K562 (cell line): ENCODE measurements around the gene NR6A1. TPM values are rescaled to one million over a fixed set of nuclear protein-coding genes. Genes with fewer than 3 reads are reported as not detected.

Source experiments
- ATAC-seq: fragments of 200-7000 bp; cut with Tn5 transposase; 3 replicates; pipeline ENCODE4 v1.9.1; 2020; ENCODE audit warnings: moderate library complexity
- BruUV-seq: library from RNA; stranded (reverse); fragments of 400-500 nt; replicated peaks from 2 replicates; lab custom pipeline; 2021; lab: Mats Ljungman, UMichigan
- CTCF ChIA-PET: fragments of 300-600 bp; formaldehyde crosslinking; extraction: SDS; loops from one replicate; lab custom pipeline; 2021; ENCODE audit warnings: low intra/inter-chr PET ratio; lab: Yijun Ruan, JAX
- POLR2A ChIA-PET: fragments of 300-600, 350-650 bp; sonication (Branson Sonifier 250); formaldehyde crosslinking; extraction: SDS; loops from one replicate; lab custom pipeline; 2021; ENCODE audit warnings: antibody characterized with exemption, inconsistent platforms; lab: Yijun Ruan, JAX
- DNase-seq, 4 experiments: peaks; one replicate each; pipeline versions ENCODE4 v3.0.0 to v3.0.0-alpha.2; 2011 to 2018; ENCODE audit warnings: low spot score in 3 of 4, mixed read lengths in 3 of 4; ENCODE audit errors: extremely low read depth in 1 of 4
- FAIRE-seq: peaks from 2 replicates; lab custom pipeline; 2011; peaks lifted over from hg19 to GRCh38; lab: Jason Lieb, UNC
- H2AFZ ChIP-seq: 2 replicates; pipeline ENCODE4 v1.6.0; 2011; ENCODE audit warnings: low read depth, low read length, control low read depth, inconsistent platforms
- H3K27ac ChIP-seq: fragments of 200-600 bp; 3 replicates; pipeline ENCODE4 v1.8.0; 2011; ENCODE audit warnings: low read depth, mild to moderate bottlenecking, control low read depth, inconsistent platforms, low read length, moderate library complexity, mixed read lengths; ENCODE audit errors: extremely low read depth
- H3K27me3 ChIP-seq, 2 experiments: fragments of 300-600 bp in 1 of 2; 2 replicates in 1 of 2; 3 replicates in 1 of 2; pipeline versions ENCODE4 v1.6.0 to v1.8.0; 2011; ENCODE audit warnings: inconsistent platforms in 2 of 2, low read length in 2 of 2, mild to moderate bottlenecking in 1 of 2, mixed read lengths in 1 of 2, moderate library complexity in 1 of 2; ENCODE audit not compliant: control insufficient read depth in 2 of 2, insufficient read depth in 2 of 2
- H3K36me3 ChIP-seq: fragments of 300-600 bp; 3 replicates; pipeline ENCODE4 v1.8.0; 2011; ENCODE audit warnings: mild to moderate bottlenecking, low read length, inconsistent platforms; ENCODE audit not compliant: control insufficient read depth, insufficient read depth
- H3K4me1 ChIP-seq, 2 experiments: fragments of 200-600 bp in 1 of 2; replicated peaks in 1 of 2; 2 replicates in 1 of 2; 3 replicates in 1 of 2; pipeline versions ENCODE4 v1.5.1 to v1.8.0; 2011; ENCODE audit warnings: inconsistent platforms in 2 of 2, low read length in 2 of 2, mild to moderate bottlenecking in 1 of 2, mixed read lengths in 1 of 2, moderate library complexity in 1 of 2; ENCODE audit not compliant: control insufficient read depth in 2 of 2, insufficient read depth in 2 of 2
- H3K4me2 ChIP-seq: 2 replicates; pipeline ENCODE4 v1.6.1; 2011; ENCODE audit warnings: low read length, control low read depth, inconsistent platforms, mixed read lengths; ENCODE audit not compliant: insufficient read depth
- H3K4me3 ChIP-seq: fragments of 200-600 bp; sonication (generic), shearing (Covaris generic); 2 replicates; pipeline ENCODE4 v1.5.1; 2016; ENCODE audit warnings: control low read depth, inconsistent platforms
- H3K79me2 ChIP-seq: fragments of 200-600 bp; 3 replicates; pipeline ENCODE4 v1.8.0; 2011; ENCODE audit warnings: low read length, inconsistent platforms; ENCODE audit not compliant: control insufficient read depth, insufficient read depth
- H3K9ac ChIP-seq, 2 experiments: 2 replicates each; pipeline versions ENCODE4 v1.6.0 to v1.6.1; 2011; ENCODE audit warnings: low read depth in 2 of 2, low read length in 2 of 2, control low read depth in 1 of 2, inconsistent platforms in 1 of 2, mild to moderate bottlenecking in 1 of 2, mixed read lengths in 1 of 2; ENCODE audit not compliant: insufficient read depth in 1 of 2
- H3K9me1 ChIP-seq: one replicate; pipeline ENCODE4 v1.6.0; 2011; ENCODE audit warnings: inconsistent platforms, mild to moderate bottlenecking, low read length, moderate library complexity; ENCODE audit not compliant: control insufficient read depth, insufficient read depth
- H3K9me3 ChIP-seq: replicated peaks from 2 replicates; pipeline ENCODE4 v1.5.1; 2011; ENCODE audit warnings: low read depth, low read length, inconsistent platforms; ENCODE audit not compliant: control insufficient read depth, insufficient read depth
- H4K20me1 ChIP-seq: replicated peaks from 2 replicates; pipeline ENCODE4 v1.6.1; 2011; ENCODE audit warnings: low read length, inconsistent platforms, mixed read lengths; ENCODE audit not compliant: control insufficient read depth, insufficient read depth
- BHLHE40 ChIP-seq: IDR thresholded peaks from 2 replicates; pipeline ENCODE4 v1.6.1; 2011; ENCODE audit warnings: low read length, improper control_type of control experiment
- CTCF ChIP-seq, 3 experiments: IDR thresholded peaks in 2 of 3; conservative IDR thresholded peaks in 1 of 3; 2 replicates each; pipeline ENCODE4 v1.5.1; 2011 to 2012; ENCODE audit warnings: low read length in 3 of 3, mild to moderate bottlenecking in 3 of 3, control low read depth in 2 of 3, improper control_type of control experiment in 1 of 3, inconsistent platforms in 1 of 3, low read depth in 1 of 3, mixed read lengths in 1 of 3, moderate library complexity in 1 of 3; ENCODE audit not compliant: insufficient read depth in 2 of 3
- EP300 ChIP-seq: IDR thresholded peaks from 2 replicates; pipeline ENCODE4 v1.6.1; 2012; ENCODE audit warnings: low read length, improper control_type of control experiment
- ETS2 ChIP-seq: IDR thresholded peaks from 2 replicates; pipeline ENCODE4 v1.6.1; 2016; ENCODE audit warnings: borderline replicate concordance, missing genetic modification characterization, mild to moderate bottlenecking, moderate library complexity, missing compliant biosample characterization; ENCODE audit not compliant: poor library complexity, severe bottlenecking
- FOXA1 ChIP-seq: fragments of 450-650 bp; IDR thresholded peaks from 2 replicates; pipeline ENCODE4 v1.6.1; 2016; ENCODE audit warnings: mild to moderate bottlenecking, borderline replicate concordance
- HEY1 ChIP-seq: fragments of 250-450 bp; sonication (Bioruptor Pico); IDR thresholded peaks from 2 replicates; pipeline ENCODE4 v1.5.0; 2020; ENCODE audit warnings: mild to moderate bottlenecking, moderate library complexity, borderline replicate concordance
- IRF1 ChIP-seq: sonication (generic); formaldehyde crosslinking; IDR thresholded peaks from 2 replicates; pipeline ENCODE4 v1.8.0; 2022; ENCODE audit warnings: missing genetic modification reagents, mild to moderate bottlenecking, borderline replicate concordance
- JUN ChIP-seq, 2 experiments: sonication (generic) in 1 of 2; formaldehyde crosslinking in 1 of 2; IDR thresholded peaks; 2 replicates each; pipeline versions ENCODE4 v1.6.1 to v1.8.0; 2012 to 2022; ENCODE audit warnings: borderline replicate concordance in 2 of 2, mild to moderate bottlenecking in 2 of 2, improper control_type of control experiment in 1 of 2, low read depth in 1 of 2, low read length in 1 of 2, missing genetic modification reagents in 1 of 2
- MXI1 ChIP-seq: IDR thresholded peaks from 2 replicates; pipeline ENCODE4 v1.6.1; 2011; ENCODE audit warnings: low read depth, mild to moderate bottlenecking, improper control_type of control experiment, low read length
- PHF20 ChIP-seq: fragments of 450-650 bp; IDR thresholded peaks from 2 replicates; pipeline ENCODE4 v1.6.1; 2018; ENCODE audit not compliant: partially characterized antibody
- SMAD1 ChIP-seq: fragments of 150-350 bp; IDR thresholded peaks from 2 replicates; pipeline ENCODE4 v1.6.1; 2014; ENCODE audit warnings: low read length, low read depth; ENCODE audit not compliant: partially characterized antibody
- SREBF1 ChIP-seq: fragments of 150-350 bp; IDR thresholded peaks from 2 replicates; pipeline ENCODE4 v1.6.1; 2014; ENCODE audit warnings: antibody characterized with exemption, low read depth, low read length, borderline replicate concordance
- ZNF134 ChIP-seq: fragments of 250-450 bp; sonication (Bioruptor Pico); conservative IDR thresholded peaks from 2 replicates; pipeline ENCODE4 v1.4.0; 2020
- ZNF253 ChIP-seq: fragments of 250-450 bp; sonication (Bioruptor Pico); conservative IDR thresholded peaks from 2 replicates; pipeline ENCODE4 v1.6.1; 2021; ENCODE audit warnings: mild to moderate bottlenecking
- ZNF384 ChIP-seq: IDR thresholded peaks from 2 replicates; pipeline ENCODE4 v1.6.1; 2012; ENCODE audit warnings: low read depth, low read length, improper control_type of control experiment
- WGBS: fragments of 100-300 bp; shearing (Covaris generic); methylation state at CpG from one replicate; pipeline ENCODE4 v1.1.6; 2016; ENCODE audit warnings: low coverage, mixed read lengths; ENCODE audit not compliant: insufficient coverage; ENCODE audit errors: missing lambda C conversion rate; 5-methylcytosine and 5-hydroxymethylcytosine counted together
- in situ Hi-C: fragments of 300-500 bp; cut with MboI; formaldehyde crosslinking; loops from 4 replicates; pipeline ENCODE4 v1.15.0; 2018; ENCODE audit warnings: inconsistent platforms, mixed read lengths
- intact Hi-C: fragments of 100-400 bp; cut with micrococcal nuclease; formaldehyde crosslinking; loops from 2 replicates; pipeline ENCODE4 v1.14.2; 2022
- polyA plus RNA-seq, 8 experiments: library from polyadenylated mRNA; depleted of rRNA in 4 of 8; stranded (reverse) in 5 of 8; unstranded in 3 of 8; fragments of >200 nt; fragmentation: Nextera tagmentation in 2 of 8; fragmentation: Illumina TruSeq in 1 of 8; extraction: Ambion mirVana in 2 of 8; extraction: Trizol in 1 of 8; gene quantifications; 2 replicates each; pipeline versions ENCODE4 v1.2.1 to v1.2.3, GENCODE V29; 2011 to 2014; ENCODE audit warnings: inconsistent platforms in 1 of 8, missing spikeins in 1 of 8
- total RNA-seq, 7 experiments: library from RNA; depleted of rRNA in 6 of 7; stranded (reverse); fragments of >200 nt in 6 of 7; fragmentation: Illumina TruSeq in 2 of 7; extraction: Trizol in 2 of 7; gene quantifications; 2 replicates each; pipeline versions ENCODE4 v1.2.1 to v1.2.3, GENCODE V29; 2011 to 2021; ENCODE audit warnings: low replicate concordance in 1 of 7
- TF ChIP-seq, protein P1 (sequence below): fragments of 450-650 bp; formaldehyde crosslinking; conservative IDR thresholded peaks from 2 replicates; pipeline ENCODE4 v1.4.0; 2022; ENCODE audit warnings: mild to moderate bottlenecking, missing genetic modification characterization

The NR6A1 gene
- total and polyA plus RNA-seq, 9 of the 15 experiments (the other 6 are each of a cell fraction or from before 2014, with no cell fraction given): 9.7 to 55.4 (median 28.3) TPM

GRCh38 chr9:124754289-124754688, 16.8 kb downstream of the NR6A1 start (continued):
- TF ChIP-seq SMAD1: no peak
- TF ChIP-seq CTCF (IDR thresholded peaks at IDR 0.05 in 2 of 3, conservative IDR thresholded peaks at IDR 0.05 in 1 of 3; ENCODE audit: insufficient read depth in 2 of 3, low read depth in 1 of 3, low read length in 3 of 3): peak; percentile 64 to 75 (median 75)
- TF ChIP-seq EP300: peak; percentile 52

DNA sequence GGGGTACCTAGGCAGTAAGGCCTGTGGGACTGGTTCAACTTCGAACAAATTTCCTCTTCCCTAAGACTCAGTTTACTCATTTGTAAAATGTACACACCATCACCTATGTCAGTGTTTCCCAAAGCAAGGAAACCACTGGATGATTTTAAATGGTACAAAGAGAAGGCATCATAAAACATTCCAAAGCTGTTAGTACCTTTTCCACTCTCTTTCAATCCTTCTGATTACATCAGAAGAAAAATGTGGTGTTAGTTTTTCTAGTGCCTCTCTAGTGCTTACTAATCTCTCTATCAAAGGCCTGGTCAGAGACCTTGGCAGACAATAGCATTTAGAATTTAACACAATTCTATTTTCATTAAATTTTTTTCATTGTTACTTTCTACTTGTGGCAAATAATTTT, 18.1 kb downstream of the NR6A1 start:
- no peak overlapping the region for H2AFZ ChIP-seq
- no peaks in the 10 kb centered on the region for H3K27me3 ChIP-seq
- ChIA-PET CTCF (interaction anchor here (0.5 to 2.4 kb wide), 2 partner anchors 8 to 41 kb away, joined by 4 to 9 read pairs; no protein-coding TSS in a partner anchor), POLR2A (interaction anchor here (1.1 to 1.4 kb wide), 3 partner anchors 8 to 92 kb away, joined by 3 to 5 read pairs (median 4); no protein-coding TSS in a partner anchor)
- in situ Hi-C loops: no loop called here
- H3K27ac ChIP-seq: no peak overlapping the region
- H3K79me2 ChIP-seq: peaks cover 92% of the 10 kb centered on the region
- intact Hi-C loops: no loop called here
- H4K20me1 ChIP-seq: no peaks in the 10 kb centered on the region; the same call in 1 of the 2 replicates
- peaks cover 0 to 32% of the 10 kb centered on the region in 2 experiments; a peak in 3 of 5 replicates for H3K4me1 ChIP-seq
- no peak overlapping the region for H3K4me3 ChIP-seq
- no peak for ATAC-seq
- no peaks in the 10 kb centered on the region for H3K9me1 ChIP-seq
- DNase-seq: no peak
- no peak for TF ChIP-seq ZNF134 (CRISPR knock-in tag)
- TF ChIP-seq FOXA1: no peak
- no peak for TF ChIP-seq BHLHE40
- no peak for TF ChIP-seq IRF1 (CRISPR knock-in tag)
- TF ChIP-seq ZNF253 (CRISPR knock-in tag): no peak
- no peak for TF ChIP-seq ETS2 (tag)
- TF ChIP-seq HEY1 (CRISPR knock-in tag): no peak
- no peak for TF ChIP-seq MXI1
- TF ChIP-seq ZNF384: no peak
- no peak for TF ChIP-seq PHF20
- TF ChIP-seq SREBF1: no peak
- no peak for TF ChIP-seq JUN (IDR thresholded peaks at IDR 0.05; ENCODE audit: borderline replicate concordance, low read depth, low read length)
- no peak for TF ChIP-seq JUN (CRISPR knock-in tag; IDR thresholded peaks at IDR 0.05; ENCODE audit: borderline replicate concordance)
- TF ChIP-seq, protein P1, sequence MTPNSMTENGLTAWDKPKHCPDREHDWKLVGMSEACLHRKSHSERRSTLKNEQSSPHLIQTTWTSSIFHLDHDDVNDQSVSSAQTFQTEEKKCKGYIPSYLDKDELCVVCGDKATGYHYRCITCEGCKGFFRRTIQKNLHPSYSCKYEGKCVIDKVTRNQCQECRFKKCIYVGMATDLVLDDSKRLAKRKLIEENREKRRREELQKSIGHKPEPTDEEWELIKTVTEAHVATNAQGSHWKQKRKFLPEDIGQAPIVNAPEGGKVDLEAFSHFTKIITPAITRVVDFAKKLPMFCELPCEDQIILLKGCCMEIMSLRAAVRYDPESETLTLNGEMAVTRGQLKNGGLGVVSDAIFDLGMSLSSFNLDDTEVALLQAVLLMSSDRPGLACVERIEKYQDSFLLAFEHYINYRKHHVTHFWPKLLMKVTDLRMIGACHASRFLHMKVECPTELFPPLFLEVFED (CRISPR knock-in tag): no peak
- TF ChIP-seq, all 486 proteins: peak for 0
- no peak overlapping the region for H3K4me2 ChIP-seq
- no peaks in the 10 kb centered on the region for H3K36me3 ChIP-seq
- FAIRE-seq: no peak
- BruUV-seq: no TSS peak
- WGBS: 71% methylated on average over 1 of the region's 1 CpG
- H3K9ac ChIP-seq: no peak overlapping the region
- no peaks in the 10 kb centered on the region for H3K9me3 ChIP-seq
